PC-3 (cell line): Measurements from ENCODE around the gene VPS33A. TPM values are rescaled to one million over a fixed set of nuclear protein-coding genes. Genes with fewer than 3 reads are reported as not detected.

Experiments used
- ATAC-seq: fragments of 200-7000 bp; cut with Tn5 transposase; 2 replicates; pipeline ENCODE4 v1.9.1; 2020; ENCODE audit warnings: mild to moderate bottlenecking, moderate library complexity
- BruUV-seq: library from RNA; stranded (reverse); fragments of 400-500 nt; replicated peaks from 2 replicates; lab custom pipeline; 2021; lab: Mats Ljungman, UMichigan
- CTCF ChIA-PET: fragments of 300-600 bp; sonication (Branson Sonifier 250); formaldehyde crosslinking; loops from one replicate; lab custom pipeline; 2022; ENCODE audit warnings: antibody characterized with exemption; lab: Charles Lee
- POLR2A ChIA-PET: fragments of 300-600 bp; sonication (Branson Sonifier 250); formaldehyde crosslinking; loops from one replicate; lab custom pipeline; 2022; ENCODE audit warnings: antibody characterized with exemption; ENCODE audit not compliant: unreplicated experiment; lab: Charles Lee
- DNase-seq: peaks from one replicate; pipeline ENCODE4 v3.0.0-alpha.2; 2015
- H2AFZ ChIP-seq: fragments of 300-600 bp; sonication (generic); 2 replicates; pipeline ENCODE4 v1.6.0; 2016; ENCODE audit warnings: antibody characterized with exemption, low read length
- H3F3A ChIP-seq: fragments of 300-600 bp; sonication (generic); one replicate; pipeline ENCODE4 v1.6.0; 2017; ENCODE audit warnings: antibody characterized with exemption, low read length, control low read depth, mild to moderate bottlenecking; ENCODE audit not compliant: unreplicated experiment
- H3K27ac ChIP-seq: fragments of 300-600 bp; sonication (generic); 2 replicates; pipeline ENCODE4 v1.5.1; 2016; ENCODE audit warnings: mild to moderate bottlenecking, low read length
- H3K27me3 ChIP-seq: fragments of 300-600 bp; sonication (generic); 2 replicates; pipeline ENCODE4 v1.6.1; 2016; ENCODE audit warnings: low read length, mixed read lengths
- H3K36me3 ChIP-seq: fragments of 300-600 bp; sonication (generic); 2 replicates; pipeline ENCODE4 v1.6.1; 2016; ENCODE audit warnings: low read depth, mixed run types, low read length, mixed read lengths
- H3K4me1 ChIP-seq: fragments of 300-600 bp; sonication (generic); 2 replicates; pipeline ENCODE4 v1.5.1; 2016; ENCODE audit warnings: low read length; ENCODE audit not compliant: insufficient read depth
- H3K4me2 ChIP-seq: fragments of 300-600 bp; sonication (generic); 2 replicates; pipeline ENCODE4 v1.6.0; 2016; ENCODE audit warnings: low read length
- H3K4me3 ChIP-seq: fragments of 300-600 bp; sonication (generic); 2 replicates; pipeline ENCODE4 v1.5.1; 2016; ENCODE audit warnings: mild to moderate bottlenecking, low read length, mixed read lengths
- H3K79me2 ChIP-seq: fragments of 300-600 bp; sonication (generic); 2 replicates; pipeline ENCODE4 v1.6.1; 2017; ENCODE audit warnings: low read length, mixed read lengths
- H3K9ac ChIP-seq: fragments of 300-600 bp; sonication (generic); 2 replicates; pipeline ENCODE4 v1.6.0; 2016; ENCODE audit warnings: mild to moderate bottlenecking, low read length
- H3K9me2 ChIP-seq: fragments of 300-600 bp; sonication (generic); replicated peaks from 2 replicates; pipeline ENCODE4 v1.6.1; 2016; ENCODE audit warnings: mixed run types, low read length, mixed read lengths
- H3K9me3 ChIP-seq: fragments of 300-600 bp; sonication (generic); 2 replicates; pipeline ENCODE4 v1.6.1; 2016; ENCODE audit warnings: low read length, mixed read lengths
- H4K20me1 ChIP-seq: fragments of 300-600 bp; sonication (generic); 2 replicates; pipeline ENCODE4 v1.6.1; 2016; ENCODE audit warnings: low read length, mixed read lengths
- CTCF ChIP-seq: fragments of 300-600 bp; sonication (generic); conservative IDR thresholded peaks from 2 replicates; pipeline ENCODE4 v1.5.1; 2017; ENCODE audit warnings: antibody characterized with exemption, low read depth, mild to moderate bottlenecking, low read length
- EZH2 ChIP-seq: fragments of 300-600 bp; sonication (generic); IDR thresholded peaks from one replicate; pipeline ENCODE4 v1.6.1; 2017; ENCODE audit warnings: antibody characterized with exemption, mild to moderate bottlenecking, low read length; ENCODE audit not compliant: unreplicated experiment
- EZH2phosphoT487 ChIP-seq: fragments of 300-600 bp; sonication (generic); IDR thresholded peaks from 2 replicates; pipeline ENCODE4 v1.6.1; 2018; ENCODE audit warnings: mild to moderate bottlenecking, antibody characterized with exemption, low read length, borderline replicate concordance
- intact Hi-C: fragments of 100-400 bp; cut with micrococcal nuclease; formaldehyde crosslinking; loops from 2 replicates; pipeline ENCODE4 v1.9.0; 2023
- total RNA-seq: library from RNA; depleted of rRNA; stranded (reverse); fragments of >200 nt; gene quantifications from 2 replicates; pipeline ENCODE4 v1.2.3, GENCODE V29; 2014

Gene VPS33A
- total RNA-seq, 1 experiment from 2014 or later, result 40.8 TPM

GRCh38 chr12:122311696-122312095, 45.4 kb upstream of the VPS33A start:
- Histone ChIP-seq H3K4me1 (no peaks in the 10 kb centered on the region), H2AFZ (no peak overlapping the region), H4K20me1 (no peaks in the 10 kb centered on the region), H3K9ac (no peak overlapping the region), H3K27me3 (no peaks in the 10 kb centered on the region), H3F3A (no peaks in the 10 kb centered on the region), H3K4me2 (no peak overlapping the region), H3K9me3 (no peaks in the 10 kb centered on the region), H3K27ac (no peak overlapping the region), H3K9me2 (no peaks in the 10 kb centered on the region), H3K36me3 (peaks cover 52% of the 10 kb centered on the region), H3K4me3 (no peak overlapping the region), H3K79me2 (no peaks in the 10 kb centered on the region)
- intact Hi-C loops, result no loop called here
- no peak for DNase-seq
- no peak for ATAC-seq
- POLR2A ChIA-PET, result no interaction called here
- CTCF ChIA-PET, result no interaction called here
- TF ChIP-seq EZH2phosphoT487 (no peak), EZH2 (no peak), CTCF (no peak)
- BruUV-seq, result no TSS peak

GRCh38 chr12:122310626-122311333, 44.5 kb upstream of the VPS33A start:
- Histone ChIP-seq H3K4me3 (no peak overlapping the region), H3K4me2 (no peak overlapping the region), H3K36me3 (peaks cover 51% of the 10 kb centered on the region), H4K20me1 (no peaks in the 10 kb centered on the region), H3K27ac (no peak overlapping the region), H3K79me2 (no peaks in the 10 kb centered on the region), H3K9ac (no peak overlapping the region), H3K9me3 (no peaks in the 10 kb centered on the region), H3F3A (no peaks in the 10 kb centered on the region), H3K9me2 (no peaks in the 10 kb centered on the region), H3K4me1 (peaks cover 4% of the 10 kb centered on the region), H2AFZ (no peak overlapping the region), H3K27me3 (no peaks in the 10 kb centered on the region)
- ChIA-PET POLR2A (no interaction called here), CTCF (no interaction called here)
- no peak for TF ChIP-seq CTCF
- TF ChIP-seq EZH2phosphoT487, result no peak
- TF ChIP-seq EZH2, result no peak
- no TSS peak for BruUV-seq
- intact Hi-C loops, result no loop called here
- DNase-seq (no peak), ATAC-seq (no peak)

- H4K20me1 ChIP-seq, result no peaks in the 10 kb centered on the region
- POLR2A ChIA-PET, result no interaction called here
- ATAC-seq (no peak), DNase-seq (no peak)
- no peak for TF ChIP-seq EZH2
- TF ChIP-seq CTCF, result no peak
- no peak for TF ChIP-seq EZH2phosphoT487
- H3K9me3 ChIP-seq, result no peaks in the 10 kb centered on the region
- no peak overlapping the region for H3K9ac ChIP-seq
- peaks cover 46% of the 10 kb centered on the region for H3K36me3 ChIP-seq
- H3K4me1 ChIP-seq, result peaks cover 15% of the 10 kb centered on the region
- H3K4me2 ChIP-seq, result no peak overlapping the region
- no peaks in the 10 kb centered on the region for H3K79me2 ChIP-seq
- H3K27ac ChIP-seq, result no peak overlapping the region
- no peaks in the 10 kb centered on the region for H3F3A ChIP-seq
- CTCF ChIA-PET, result no interaction called here
- H2AFZ ChIP-seq, result no peak overlapping the region
- H3K9me2 ChIP-seq, result no peaks in the 10 kb centered on the region
- H3K27me3 ChIP-seq, result no peaks in the 10 kb centered on the region
- BruUV-seq, result no TSS peak
- intact Hi-C loops, result loop anchor here (10.0 kb wide), 1 partner anchor 45 kb away; no protein-coding TSS in a partner anchor
- H3K4me3 ChIP-seq, result no peak overlapping the region
These were observed 43.3 kb upstream of the VPS33A start for GRCh38 chr12:122309564-122310121.
